Measurements from ENCODE around the gene DNAJC4. TPM values are rescaled to one million over a fixed set of nuclear protein-coding genes. Genes with fewer than 3 reads are reported as not detected.

The DNAJC4 gene
- total and polyA plus RNA-seq, 2 of the 8 experiments (the other 6 are each of a cell fraction or from before 2014, with no cell fraction given) = 14.6 to 31.0 TPM

DNA sequence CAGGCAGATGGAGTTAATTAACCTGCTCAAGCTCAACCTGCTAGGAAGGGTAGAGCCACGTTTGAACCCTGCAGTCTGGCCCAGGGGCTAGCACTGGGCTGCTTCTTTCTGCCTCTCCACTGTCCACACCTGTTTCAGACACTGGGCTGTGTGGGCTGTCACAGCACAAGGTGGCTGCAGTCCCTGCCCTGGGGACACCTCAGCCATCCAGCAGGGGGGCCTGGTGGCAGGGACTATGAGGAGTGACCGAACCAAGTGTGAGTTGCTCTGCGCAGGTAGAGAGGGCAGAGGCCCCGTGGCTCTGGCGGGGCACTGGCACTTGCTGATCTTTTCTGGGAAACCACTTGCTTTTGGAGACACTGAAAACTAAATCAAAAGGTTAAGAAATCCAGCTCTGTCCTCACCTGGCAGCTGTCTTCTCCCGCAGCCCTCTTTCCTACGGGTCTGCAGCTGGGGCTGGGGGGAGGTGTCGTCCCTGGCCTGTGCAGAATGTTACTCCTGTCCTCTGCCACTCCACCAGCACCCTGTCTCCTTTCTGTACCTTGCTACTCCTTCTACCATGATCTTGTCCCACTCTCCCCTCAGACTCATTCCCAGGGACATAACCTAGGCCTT lies 48.3 kb downstream of the DNAJC4 start (continued):
- TF ChIP-seq, protein P1, sequence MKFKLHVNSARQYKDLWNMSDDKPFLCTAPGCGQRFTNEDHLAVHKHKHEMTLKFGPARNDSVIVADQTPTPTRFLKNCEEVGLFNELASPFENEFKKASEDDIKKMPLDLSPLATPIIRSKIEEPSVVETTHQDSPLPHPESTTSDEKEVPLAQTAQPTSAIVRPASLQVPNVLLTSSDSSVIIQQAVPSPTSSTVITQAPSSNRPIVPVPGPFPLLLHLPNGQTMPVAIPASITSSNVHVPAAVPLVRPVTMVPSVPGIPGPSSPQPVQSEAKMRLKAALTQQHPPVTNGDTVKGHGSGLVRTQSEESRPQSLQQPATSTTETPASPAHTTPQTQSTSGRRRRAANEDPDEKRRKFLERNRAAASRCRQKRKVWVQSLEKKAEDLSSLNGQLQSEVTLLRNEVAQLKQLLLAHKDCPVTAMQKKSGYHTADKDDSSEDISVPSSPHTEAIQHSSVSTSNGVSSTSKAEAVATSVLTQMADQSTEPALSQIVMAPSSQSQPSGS (IDR thresholded peaks at IDR 0.05; ENCODE audit: low read length) = no peak
- TF ChIP-seq CTBP2 (IDR thresholded peaks at IDR 0.05; ENCODE audit: borderline replicate concordance, insufficient read depth, insufficient read length, low read length) (no peak), TAF7 (optimal IDR thresholded peaks at IDR 0.05; ENCODE audit: borderline replicate concordance, low read depth, low read length) (no peak), EGR1 (IDR thresholded peaks at IDR 0.05; ENCODE audit: borderline replicate concordance, low read depth, low read length) (no peak), USF2 (IDR thresholded peaks at IDR 0.05; ENCODE audit: low read length) (no peak), YY1 (IDR thresholded peaks at IDR 0.05; ENCODE audit: low read depth, low read length) (no peak), TCF12 (IDR thresholded peaks at IDR 0.05; ENCODE audit: low read depth, low read length) (no peak), FOSL1 (IDR thresholded peaks at IDR 0.05; ENCODE audit: insufficient read depth, low read depth, low read length) (no peak), ZNF274 (IDR thresholded peaks at IDR 0.05; ENCODE audit: borderline replicate concordance, extremely low read depth, low read length) (no peak)

Measured in H1 (cell line).